GM19397 (cell line): Measurements from ENCODE around the gene FXR1.
"Not testable (repeated sequence)": the region's sequence is repeated elsewhere in the genome, so short reads cannot be mapped to it uniquely, and the experiment has no call there.

Experiments used
- ATAC-seq: cut with Tn5 transposase; IDR thresholded peaks from one replicate; pipeline ENCODE4 v1.9.1; 2021; ENCODE audit warnings: mild to moderate bottlenecking, moderate library complexity; ENCODE audit not compliant: unreplicated experiment

FXR1 gene

DNA sequence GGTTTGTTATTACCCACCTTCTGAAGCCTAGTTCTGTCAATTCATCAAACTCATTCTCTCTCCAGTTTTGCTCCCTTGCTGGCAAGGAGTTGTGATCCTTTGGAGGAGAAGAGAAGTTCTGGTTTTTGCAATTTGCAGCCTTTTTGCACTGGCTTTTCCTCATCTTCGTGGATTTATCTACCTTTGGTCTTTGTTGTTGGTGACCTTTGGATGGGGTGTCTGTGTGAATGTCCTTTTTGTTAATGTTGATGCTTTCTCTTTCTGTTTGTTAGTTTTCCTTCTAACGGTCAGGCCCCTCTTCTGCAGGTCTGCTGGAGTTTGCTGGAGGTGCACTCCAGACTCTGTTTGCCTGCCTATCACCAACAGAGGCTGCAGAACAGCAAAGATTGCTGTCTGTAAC is 91.0 kb downstream of the FXR1 start:
- ATAC-seq: not testable (repeated sequence)

DNA sequence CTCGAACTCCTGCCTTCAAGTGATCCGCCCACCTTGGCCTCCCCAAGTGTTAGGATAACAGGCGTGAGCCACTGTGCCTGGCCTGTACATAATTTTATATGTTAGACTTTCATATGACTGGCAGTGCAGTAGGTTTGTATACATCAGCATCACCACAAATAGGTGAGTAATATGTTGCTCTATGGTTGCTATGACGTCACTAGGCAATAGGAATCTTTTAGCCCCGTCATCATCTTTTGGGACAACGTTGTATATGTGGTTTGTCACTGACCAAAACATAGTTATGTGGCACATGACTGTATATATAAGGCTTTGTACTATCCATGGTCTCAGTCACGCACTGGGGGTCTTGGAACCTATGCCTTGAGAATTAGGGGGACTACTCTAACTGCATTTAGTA is 94.1 kb downstream of the FXR1 start:
- ATAC-seq: no peak

DNA sequence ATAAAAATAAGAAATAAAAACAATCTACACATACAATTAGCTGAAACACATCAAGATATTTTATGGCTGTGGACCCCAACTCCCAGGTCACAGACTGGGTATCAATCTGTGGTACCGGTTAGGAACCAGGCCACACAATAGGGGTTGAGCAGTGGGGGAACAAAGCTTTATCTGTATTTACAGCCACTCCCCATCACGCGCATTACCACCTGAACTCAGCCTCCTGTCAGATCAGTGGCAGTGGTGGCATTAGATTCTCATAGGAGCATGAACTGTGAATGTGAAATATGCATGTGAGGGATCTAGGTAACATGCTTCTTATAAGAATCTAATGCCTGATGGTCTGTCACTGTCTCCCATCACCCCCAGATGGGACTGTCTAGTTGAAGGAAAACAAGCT is 94.8 kb downstream of the FXR1 start:
- no peak for ATAC-seq

DNA sequence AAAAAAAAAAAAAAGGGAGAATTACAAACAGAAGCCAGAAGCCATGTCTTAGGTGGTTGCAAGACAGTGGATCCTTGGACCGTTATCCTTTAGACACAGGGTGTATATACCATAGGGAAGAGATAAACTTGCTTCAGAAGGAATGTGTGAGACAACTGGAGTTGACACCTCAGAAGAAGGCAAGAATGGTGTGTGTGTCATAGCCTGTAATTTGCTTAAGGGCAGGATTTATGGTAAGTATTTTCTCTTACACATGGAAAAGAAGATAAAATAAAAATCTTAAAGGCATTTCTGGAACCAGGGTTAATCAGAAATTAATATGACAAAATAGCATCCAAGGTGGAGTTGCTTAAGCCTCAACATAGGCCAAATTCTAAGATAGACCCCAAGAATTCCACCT is 96.3 kb downstream of the FXR1 start:
- ATAC-seq: no peak

DNA sequence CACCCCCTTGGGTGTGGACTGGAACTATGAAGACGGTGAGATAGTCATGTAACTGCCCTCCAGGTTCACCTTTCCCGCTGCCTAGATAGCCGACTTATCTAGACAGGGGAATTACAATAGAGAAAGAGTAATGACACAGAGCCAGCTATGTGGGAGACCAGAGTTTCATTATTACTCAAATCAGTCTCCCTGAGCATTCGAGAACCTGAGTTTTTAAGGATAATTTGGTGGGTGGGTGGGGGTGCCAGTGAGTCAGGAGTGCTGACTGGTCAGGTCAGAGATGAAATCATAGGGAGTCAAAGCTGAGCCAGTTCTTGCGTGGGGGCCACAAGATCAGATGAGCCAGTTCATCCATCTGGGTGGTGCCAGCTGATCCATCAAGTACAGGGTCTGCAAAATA is 96.8 kb downstream of the FXR1 start:
- ATAC-seq: no peak

DNA sequence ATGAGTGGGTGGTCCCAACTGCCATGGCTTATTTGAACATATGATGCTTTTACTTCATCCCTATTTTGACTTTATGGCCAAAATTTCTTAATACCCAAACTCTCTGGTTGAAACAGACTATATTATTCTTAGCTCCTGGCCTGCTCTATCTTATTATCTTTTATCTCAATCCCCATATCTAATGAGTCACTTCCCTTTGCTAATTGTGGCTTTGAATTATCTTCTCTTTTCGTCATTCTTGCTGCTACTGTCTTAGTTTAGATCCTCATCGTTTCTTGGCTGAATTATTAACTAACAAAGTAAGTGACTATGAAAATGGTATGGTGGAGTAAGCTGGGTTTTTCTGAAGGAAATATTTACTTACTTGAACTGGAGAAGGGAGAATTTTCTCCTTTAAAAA is 105.2 kb downstream of the FXR1 start:
- no peak for ATAC-seq

DNA sequence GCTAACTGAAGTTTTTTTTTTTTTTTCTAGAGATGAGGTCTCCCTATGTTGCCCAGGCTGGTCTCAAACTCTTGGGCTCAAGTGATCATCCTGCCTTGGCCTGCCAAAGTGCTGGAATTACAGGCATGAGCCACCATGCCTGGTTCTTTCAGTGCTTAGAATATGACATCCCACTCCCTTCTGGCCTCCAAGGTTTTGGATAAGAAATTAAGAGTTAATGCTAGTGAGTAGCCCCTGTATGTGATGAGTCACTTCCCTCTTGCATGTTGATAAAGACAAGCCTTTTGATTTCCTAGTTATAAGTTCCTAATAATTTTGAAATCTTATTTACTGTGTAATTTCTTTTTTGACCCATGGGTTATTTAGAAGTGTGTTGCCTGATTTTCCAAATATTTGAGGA is 112.7 kb downstream of the FXR1 start:
- no peak for ATAC-seq

DNA sequence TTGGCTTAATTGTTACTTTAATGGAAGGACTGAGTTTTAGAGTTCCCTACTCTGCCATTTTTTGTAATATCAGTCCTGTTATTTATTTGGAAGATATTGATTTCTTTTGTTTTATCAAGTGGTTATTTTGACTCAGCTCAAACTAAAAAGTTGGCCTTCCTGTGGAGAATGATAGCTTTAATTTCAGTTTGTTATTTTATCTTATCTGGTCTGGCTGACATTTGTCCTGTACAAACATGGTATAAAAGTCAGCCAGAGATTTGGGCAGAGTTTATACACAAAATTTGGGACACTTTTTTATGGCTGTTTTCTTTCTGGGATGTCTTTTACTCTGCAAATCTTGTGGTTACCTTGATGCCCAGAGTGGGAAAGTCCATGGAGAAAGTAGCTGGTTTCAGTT is 118.5 kb downstream of the FXR1 start:
- ATAC-seq: no peak
